ENCODE measurements around the gene RIMS1.

RIMS1 gene

GRCh38 chr6:72348926-72349325 lies 462.6 kb downstream of the RIMS1 start:
- Histone ChIP-seq H3K9me3 (ENCODE audit: low read length) (no peaks in the 10 kb centered on the region), H3K4me3 (ENCODE audit: low read length) (no peak overlapping the region), H3K27me3 (ENCODE audit: insufficient read depth, low read length) (no peaks in the 10 kb centered on the region), H3K4me1 (ENCODE audit: insufficient read depth, low read length) (peaks cover 5% of the 10 kb centered on the region), H3K36me3 (ENCODE audit: insufficient read depth, low read length) (no peaks in the 10 kb centered on the region), H2AFZ (ENCODE audit: low read depth, low read length) (no peak overlapping the region)

- Histone ChIP-seq H3K4me1 (ENCODE audit: insufficient read depth, low read length) (peaks cover 5% of the 10 kb centered on the region), H3K9me3 (ENCODE audit: low read length) (no peaks in the 10 kb centered on the region), H3K4me3 (ENCODE audit: low read length) (no peak overlapping the region), H2AFZ (ENCODE audit: low read depth, low read length) (no peak overlapping the region), H3K36me3 (ENCODE audit: insufficient read depth, low read length) (no peaks in the 10 kb centered on the region), H3K27me3 (ENCODE audit: insufficient read depth, low read length) (no peaks in the 10 kb centered on the region)
Measured at GRCh38 chr6:72350296-72350881, 464.0 kb downstream of the RIMS1 start.

GRCh38 chr6:72363844-72364740 lies 477.7 kb downstream of the RIMS1 start:
- no peaks in the 10 kb centered on the region for H3K27me3 ChIP-seq (ENCODE audit: insufficient read depth, low read length)
- H3K4me3 ChIP-seq (ENCODE audit: low read length), result no peak overlapping the region
- H3K4me1 ChIP-seq (ENCODE audit: insufficient read depth, low read length), result no peaks in the 10 kb centered on the region
- no peaks in the 10 kb centered on the region for H3K36me3 ChIP-seq (ENCODE audit: insufficient read depth, low read length)
- H2AFZ ChIP-seq (ENCODE audit: low read depth, low read length), result no peak overlapping the region
- no peaks in the 10 kb centered on the region for H3K9me3 ChIP-seq (ENCODE audit: low read length)

- Histone ChIP-seq H3K36me3 (ENCODE audit: insufficient read depth, low read length) (no peaks in the 10 kb centered on the region), H3K4me3 (ENCODE audit: low read length) (no peak overlapping the region), H3K9me3 (ENCODE audit: low read length) (no peaks in the 10 kb centered on the region), H3K4me1 (ENCODE audit: insufficient read depth, low read length) (no peaks in the 10 kb centered on the region), H2AFZ (ENCODE audit: low read depth, low read length) (no peak overlapping the region), H3K27me3 (ENCODE audit: insufficient read depth, low read length) (no peaks in the 10 kb centered on the region)
Measured at GRCh38 chr6:72365773-72366172, 479.4 kb downstream of the RIMS1 start.

- Histone ChIP-seq H3K36me3 (ENCODE audit: insufficient read depth, low read length) (no peaks in the 10 kb centered on the region), H3K27me3 (ENCODE audit: insufficient read depth, low read length) (no peaks in the 10 kb centered on the region), H2AFZ (ENCODE audit: low read depth, low read length) (no peak overlapping the region), H3K9me3 (ENCODE audit: low read length) (no peaks in the 10 kb centered on the region), H3K4me3 (ENCODE audit: low read length) (no peak overlapping the region), H3K4me1 (ENCODE audit: insufficient read depth, low read length) (no peaks in the 10 kb centered on the region)
Measured at GRCh38 chr6:72367439-72367838, 481.1 kb downstream of the RIMS1 start.

GRCh38 chr6:72371473-72371872 lies 485.1 kb downstream of the RIMS1 start:
- Histone ChIP-seq H3K9me3 (ENCODE audit: low read length) (no peaks in the 10 kb centered on the region), H2AFZ (ENCODE audit: low read depth, low read length) (no peak overlapping the region), H3K36me3 (ENCODE audit: insufficient read depth, low read length) (no peaks in the 10 kb centered on the region), H3K4me1 (ENCODE audit: insufficient read depth, low read length) (peaks cover 16% of the 10 kb centered on the region), H3K27me3 (ENCODE audit: insufficient read depth, low read length) (no peaks in the 10 kb centered on the region), H3K4me3 (ENCODE audit: low read length) (no peak overlapping the region)

- H3K4me3 ChIP-seq (ENCODE audit: low read length), result no peak overlapping the region
- H3K36me3 ChIP-seq (ENCODE audit: insufficient read depth, low read length), result no peaks in the 10 kb centered on the region
- no peaks in the 10 kb centered on the region for H3K9me3 ChIP-seq (ENCODE audit: low read length)
- no peak overlapping the region for H2AFZ ChIP-seq (ENCODE audit: low read depth, low read length)
- H3K4me1 ChIP-seq (ENCODE audit: insufficient read depth, low read length), result peaks cover 16% of the 10 kb centered on the region
- no peaks in the 10 kb centered on the region for H3K27me3 ChIP-seq (ENCODE audit: insufficient read depth, low read length)
Measured at GRCh38 chr6:72374172-72374571, 487.8 kb downstream of the RIMS1 start.

GRCh38 chr6:72374857-72375256 lies 488.5 kb downstream of the RIMS1 start:
- H3K36me3 ChIP-seq (ENCODE audit: insufficient read depth, low read length), result no peaks in the 10 kb centered on the region
- no peaks in the 10 kb centered on the region for H3K27me3 ChIP-seq (ENCODE audit: insufficient read depth, low read length)
- H3K4me1 ChIP-seq (ENCODE audit: insufficient read depth, low read length), result peaks cover 16% of the 10 kb centered on the region
- H2AFZ ChIP-seq (ENCODE audit: low read depth, low read length), result no peak overlapping the region
- H3K9me3 ChIP-seq (ENCODE audit: low read length), result no peaks in the 10 kb centered on the region
- no peak overlapping the region for H3K4me3 ChIP-seq (ENCODE audit: low read length)

GRCh38 chr6:72376736-72377135 lies 490.4 kb downstream of the RIMS1 start:
- Histone ChIP-seq H3K27me3 (ENCODE audit: insufficient read depth, low read length) (no peaks in the 10 kb centered on the region), H3K4me1 (ENCODE audit: insufficient read depth, low read length) (peaks cover 16% of the 10 kb centered on the region), H3K4me3 (ENCODE audit: low read length) (no peak overlapping the region), H3K36me3 (ENCODE audit: insufficient read depth, low read length) (no peaks in the 10 kb centered on the region), H2AFZ (ENCODE audit: low read depth, low read length) (no peak overlapping the region), H3K9me3 (ENCODE audit: low read length) (peaks cover 2% of the 10 kb centered on the region)

- peaks cover 1% of the 10 kb centered on the region for H3K4me1 ChIP-seq (ENCODE audit: insufficient read depth, low read length)
- no peak overlapping the region for H2AFZ ChIP-seq (ENCODE audit: low read depth, low read length)
- no peaks in the 10 kb centered on the region for H3K27me3 ChIP-seq (ENCODE audit: insufficient read depth, low read length)
- no peak overlapping the region for H3K4me3 ChIP-seq (ENCODE audit: low read length)
- H3K9me3 ChIP-seq (ENCODE audit: low read length), result peaks cover 2% of the 10 kb centered on the region
- no peaks in the 10 kb centered on the region for H3K36me3 ChIP-seq (ENCODE audit: insufficient read depth, low read length)
Measured at GRCh38 chr6:72381076-72381475, 494.7 kb downstream of the RIMS1 start.

- peaks cover 2% of the 10 kb centered on the region for H3K9me3 ChIP-seq (ENCODE audit: low read length)
- H3K27me3 ChIP-seq (ENCODE audit: insufficient read depth, low read length), result no peaks in the 10 kb centered on the region
- H2AFZ ChIP-seq (ENCODE audit: low read depth, low read length), result no peak overlapping the region
- no peak overlapping the region for H3K4me3 ChIP-seq (ENCODE audit: low read length)
- H3K4me1 ChIP-seq (ENCODE audit: insufficient read depth, low read length), result no peaks in the 10 kb centered on the region
- no peaks in the 10 kb centered on the region for H3K36me3 ChIP-seq (ENCODE audit: insufficient read depth, low read length)
Measured at GRCh38 chr6:72382602-72383529, 496.5 kb downstream of the RIMS1 start.

- Histone ChIP-seq H3K4me1 (ENCODE audit: insufficient read depth, low read length) (no peaks in the 10 kb centered on the region), H3K36me3 (ENCODE audit: insufficient read depth, low read length) (no peaks in the 10 kb centered on the region), H3K4me3 (ENCODE audit: low read length) (no peak overlapping the region), H3K27me3 (ENCODE audit: insufficient read depth, low read length) (no peaks in the 10 kb centered on the region), H2AFZ (ENCODE audit: low read depth, low read length) (no peak overlapping the region), H3K9me3 (ENCODE audit: low read length) (no peaks in the 10 kb centered on the region)
Measured at GRCh38 chr6:72386324-72386723, 500.0 kb downstream of the RIMS1 start.

- H3K4me3 ChIP-seq (ENCODE audit: low read length), result no peak overlapping the region
- no peak overlapping the region for H2AFZ ChIP-seq (ENCODE audit: low read depth, low read length)
- H3K36me3 ChIP-seq (ENCODE audit: insufficient read depth, low read length), result no peaks in the 10 kb centered on the region
- H3K4me1 ChIP-seq (ENCODE audit: insufficient read depth, low read length), result no peaks in the 10 kb centered on the region
- no peaks in the 10 kb centered on the region for H3K27me3 ChIP-seq (ENCODE audit: insufficient read depth, low read length)
- H3K9me3 ChIP-seq (ENCODE audit: low read length), result no peaks in the 10 kb centered on the region
Measured at GRCh38 chr6:72389698-72390097, 503.3 kb downstream of the RIMS1 start.

Data from neuron (in vitro differentiated cells).